HTERT RPE-1 (cell line): Measurements from ENCODE around the gene TTC21A.

Experiments
- in situ Hi-C: fragments of 300-500 bp; cut with MboI; formaldehyde crosslinking; loops from 4 replicates; pipeline ENCODE4 v1.14.3; 2020; ENCODE audit warnings: low sequenced_read_pairs

The TTC21A gene

GRCh38 chr3:39136533-39137434 is 29.3 kb downstream of the TTC21A start:
- in situ Hi-C loops = no loop called here

- in situ Hi-C loops = no loop called here
Measured at GRCh38 chr3:39137435-39137936, 30.0 kb downstream of the TTC21A start.

- in situ Hi-C loops = no loop called here
Measured at GRCh38 chr3:39137991-39138803, 30.7 kb downstream of the TTC21A start.

- in situ Hi-C loops = no loop called here
Measured at GRCh38 chr3:39138804-39139415, 31.4 kb downstream of the TTC21A start.

DNA sequence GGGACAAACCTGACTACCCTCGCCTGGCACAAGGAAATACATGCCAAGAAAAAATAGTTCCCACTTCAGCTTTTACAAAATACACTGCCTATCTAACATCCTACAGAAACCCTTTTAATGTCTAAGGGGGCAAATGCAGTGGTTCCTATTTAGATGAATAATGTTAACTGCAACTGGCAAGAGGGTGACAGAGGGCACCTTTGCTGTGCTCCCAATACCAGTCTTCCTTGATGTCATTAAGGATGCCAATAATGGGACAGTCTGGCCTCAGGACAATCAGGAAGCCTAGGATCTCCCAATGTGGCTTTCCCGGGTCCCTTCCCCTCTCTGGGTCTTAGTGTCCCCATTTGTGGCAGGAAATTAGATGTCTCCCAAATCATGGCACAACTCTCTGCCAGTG is 32.0 kb downstream of the TTC21A start:
- in situ Hi-C loops = no loop called here

DNA sequence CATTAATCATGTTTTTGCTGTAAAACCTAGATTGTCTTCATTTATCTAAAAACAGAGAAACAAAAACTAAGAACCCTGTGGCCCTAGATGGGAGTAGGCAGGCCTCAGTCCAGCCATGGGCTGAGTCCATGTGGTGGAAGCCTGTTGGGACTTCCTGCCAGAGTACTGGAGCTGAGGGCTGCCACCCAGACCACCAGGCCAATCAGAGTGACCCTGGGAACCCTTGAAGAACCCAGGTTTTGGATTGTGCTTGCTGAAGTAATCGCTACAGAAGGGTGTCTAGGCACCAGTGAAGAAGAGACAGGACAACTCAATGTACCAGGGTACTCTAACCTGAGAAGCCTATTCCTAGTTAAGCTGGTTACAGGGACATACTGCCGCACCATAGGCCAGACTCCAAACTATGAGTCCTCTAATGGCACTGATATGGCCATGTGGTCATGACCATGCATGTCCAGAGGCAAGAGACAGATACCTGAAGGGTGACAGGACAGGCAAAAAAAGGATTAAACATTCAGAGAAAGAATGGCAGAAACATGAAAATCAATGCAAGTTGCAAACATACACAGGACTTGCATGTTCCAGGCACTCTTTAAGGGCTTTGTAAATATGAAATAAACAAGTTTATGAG is 33.0 kb downstream of the TTC21A start:
- in situ Hi-C loops = no loop called here

- in situ Hi-C loops = no loop called here
Measured at GRCh38 chr3:39141171-39141995, 33.9 kb downstream of the TTC21A start.

GRCh38 chr3:39142067-39142466 is 34.6 kb downstream of the TTC21A start:
- in situ Hi-C loops = no loop called here

DNA sequence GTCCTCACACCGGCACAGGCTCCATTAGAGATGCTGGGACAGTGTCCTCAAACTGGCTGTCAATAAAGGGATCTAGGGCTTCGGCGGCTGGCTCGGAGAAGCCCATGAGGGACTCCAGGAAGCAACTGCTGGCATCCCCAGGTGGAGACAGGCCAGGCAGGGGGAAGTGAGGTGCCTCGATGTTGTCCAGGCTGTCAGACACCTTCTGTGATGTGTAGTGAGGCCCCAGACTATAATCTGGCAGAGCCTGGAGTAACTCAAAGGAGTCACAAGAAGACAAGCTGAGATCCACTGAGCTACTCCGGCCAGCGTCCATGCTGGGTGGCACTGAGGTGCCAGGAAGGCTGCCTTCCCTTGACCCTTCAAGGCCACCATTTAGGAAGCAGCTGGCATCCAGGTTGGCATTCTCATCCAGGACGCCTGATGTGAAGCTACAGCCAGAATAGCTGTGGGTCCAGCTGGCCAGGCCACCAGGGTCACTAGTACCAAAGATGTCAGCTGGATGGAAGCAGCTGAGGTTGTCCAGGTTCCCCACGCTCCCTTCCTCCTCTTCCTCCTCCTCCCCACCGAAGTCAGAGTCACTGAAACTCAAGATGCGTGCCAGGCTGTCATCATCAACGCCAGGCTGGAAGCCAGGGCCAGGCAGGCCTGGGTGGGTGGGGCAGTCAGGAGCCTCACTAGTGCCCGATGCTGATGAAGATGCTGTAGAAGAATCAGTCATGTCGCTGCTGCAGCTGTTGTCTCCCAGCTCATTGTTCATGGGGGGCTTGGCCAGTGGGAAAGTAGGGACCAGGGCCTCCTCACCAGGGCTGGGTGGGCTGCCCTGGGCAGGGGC is 35.8 kb downstream of the TTC21A start:
- in situ Hi-C loops = no loop called here

DNA sequence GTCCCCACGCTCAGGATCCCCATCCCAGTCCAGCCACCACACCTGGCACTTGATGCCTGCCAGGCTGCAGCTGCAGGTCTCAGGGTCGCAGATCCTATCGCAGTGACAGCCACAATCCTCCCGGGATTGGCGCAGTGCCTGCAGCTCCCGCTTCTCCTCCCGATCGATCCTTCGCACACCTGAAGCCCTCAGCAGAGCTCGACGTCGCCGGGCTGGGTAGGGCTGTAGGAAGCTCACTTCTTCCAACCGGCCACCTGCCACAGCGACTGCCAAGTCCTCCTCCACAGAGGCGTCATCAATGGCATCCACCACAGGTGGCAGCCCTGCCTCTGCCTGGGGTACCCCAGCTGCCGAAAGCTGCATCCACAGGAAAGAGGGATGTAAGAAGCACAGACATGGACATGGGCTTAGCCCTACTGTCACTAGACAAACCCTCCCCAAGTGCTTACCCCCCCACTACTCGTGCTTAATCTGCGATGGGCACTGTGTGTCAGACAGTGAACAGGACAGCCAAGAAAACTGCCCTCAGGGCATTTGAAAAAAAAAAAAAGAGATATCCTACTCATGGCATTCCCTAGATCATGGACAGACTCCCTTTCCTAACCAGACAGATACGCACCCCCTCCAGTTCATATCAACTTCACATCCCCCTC is 36.7 kb downstream of the TTC21A start:
- in situ Hi-C loops = no loop called here

- in situ Hi-C loops = no loop called here
Measured at GRCh38 chr3:39144748-39145380, 37.4 kb downstream of the TTC21A start.

GRCh38 chr3:39146083-39146501 is 38.6 kb downstream of the TTC21A start:
- in situ Hi-C loops = no loop called here

- in situ Hi-C loops = no loop called here
Measured at GRCh38 chr3:39146611-39147591, 39.4 kb downstream of the TTC21A start.

DNA sequence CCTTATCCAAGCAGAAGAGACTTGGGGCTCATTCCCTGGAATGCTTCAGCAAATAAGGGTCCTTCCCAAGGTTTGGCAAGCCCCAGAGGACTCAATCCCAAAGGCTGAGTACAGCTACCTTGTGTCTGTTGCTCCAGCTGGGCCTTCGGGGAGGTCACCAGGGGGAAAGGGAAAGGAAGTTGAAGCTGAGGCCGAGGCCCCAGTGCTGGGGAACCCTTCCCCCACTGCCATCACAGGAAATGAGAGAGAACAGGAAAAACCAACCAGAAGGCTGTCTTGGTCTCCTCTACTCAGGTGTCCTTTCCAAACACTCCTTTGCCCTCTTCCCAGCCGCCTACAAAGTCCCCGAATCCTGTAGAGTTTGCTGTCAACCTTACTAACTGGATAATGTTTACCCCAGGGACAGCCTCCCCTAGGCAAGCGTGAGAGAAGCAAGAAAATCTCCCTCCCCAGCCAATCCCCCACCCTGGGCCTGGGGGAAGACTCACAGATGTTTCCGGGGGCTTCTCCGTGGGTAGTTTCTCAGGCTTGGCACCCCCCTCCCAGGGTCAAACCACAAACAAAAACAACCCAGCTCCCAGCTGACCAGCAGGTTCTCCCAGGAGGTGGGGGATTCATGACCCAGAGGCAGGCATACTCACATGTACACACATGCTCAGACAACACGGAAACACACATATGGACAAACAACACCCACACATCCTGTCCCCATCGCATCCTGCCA is 40.4 kb downstream of the TTC21A start:
- in situ Hi-C loops = no loop called here

DNA sequence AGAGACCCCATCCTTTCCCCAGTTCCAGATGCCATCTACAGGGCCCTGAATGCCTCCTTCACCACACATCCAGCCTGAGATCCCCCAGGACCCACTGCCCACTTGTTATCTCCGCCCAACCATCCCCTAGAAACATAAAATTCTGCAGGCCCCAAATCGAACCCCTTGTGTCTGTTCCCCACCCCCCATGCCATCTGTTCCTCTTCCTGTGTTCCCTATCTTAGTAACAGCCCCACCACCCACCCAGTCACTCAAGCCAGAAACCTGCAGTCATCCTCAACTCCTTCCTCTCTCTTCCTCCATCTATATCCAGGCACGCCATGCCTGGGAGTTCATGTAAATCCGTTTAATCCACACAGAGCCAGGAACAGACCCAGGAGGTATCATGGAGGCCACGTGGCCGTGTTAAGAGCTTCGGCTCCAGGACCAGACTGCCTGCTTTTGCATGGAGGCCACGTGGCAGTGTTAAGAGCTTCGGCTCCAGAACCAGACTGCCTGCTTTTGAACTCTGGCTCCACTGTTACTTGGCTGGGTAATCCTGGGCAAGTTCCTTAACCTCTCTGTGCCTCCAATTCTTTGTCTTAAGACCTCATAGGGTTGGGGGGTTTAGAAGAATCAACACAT is 41.1 kb downstream of the TTC21A start:
- in situ Hi-C loops = no loop called here

DNA sequence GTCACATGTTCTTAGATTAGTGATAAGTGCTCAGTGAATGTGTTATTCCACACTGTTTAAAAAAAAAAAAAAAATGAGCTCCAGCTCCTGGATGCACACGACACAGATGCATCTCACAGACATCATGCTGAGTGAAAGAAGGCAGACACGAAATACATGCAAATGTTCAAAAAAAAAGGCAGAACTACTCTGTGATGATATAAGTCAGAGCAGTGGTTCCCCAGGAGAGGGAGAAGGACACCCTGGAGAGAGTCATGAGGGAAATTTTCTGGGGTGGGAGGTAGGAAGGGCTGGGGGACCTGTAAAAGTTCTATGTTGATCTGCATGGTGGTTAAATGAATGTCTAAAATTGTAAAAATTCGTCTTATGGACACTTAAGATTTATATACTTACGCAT is 41.6 kb downstream of the TTC21A start:
- in situ Hi-C loops = no loop called here
